GM12801 (cell line): ENCODE measurements around the gene RNASE9.
A peak's percentile ranks its signal among the peaks of the same experiment; 100 is the strongest.

ENCODE experiments used
- TF ChIP-seq, protein P1 (sequence below): IDR thresholded peaks from one replicate; pipeline ENCODE4 v1.5.1; 2011; ENCODE audit warnings: control low read depth; ENCODE audit not compliant: insufficient read length; ENCODE audit errors: extremely low read depth

Gene RNASE9

DNA sequence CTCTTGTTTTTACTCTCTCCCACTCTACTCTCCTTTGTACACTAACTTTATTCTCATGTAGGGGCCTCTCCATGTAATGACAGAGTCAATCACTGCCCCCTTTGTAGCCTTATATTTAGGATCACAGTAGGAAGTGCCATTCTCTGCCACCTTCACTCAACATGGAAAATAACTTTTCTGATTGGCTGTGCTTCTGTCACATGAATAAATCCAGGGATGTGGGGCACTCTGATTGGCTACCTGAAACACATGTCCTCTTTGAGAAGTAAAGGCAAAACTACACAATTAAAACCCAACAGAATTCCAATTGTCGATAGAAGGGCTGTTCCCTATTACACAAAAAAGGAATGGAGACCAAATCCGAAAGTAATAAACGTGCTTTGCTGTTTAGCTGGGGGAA lies at the start of gene RNASE9:
Gene RNASE9 (minus strand): TSS at position 87 of the 400 bp plus-strand sequence.
- TF ChIP-seq, protein P1, sequence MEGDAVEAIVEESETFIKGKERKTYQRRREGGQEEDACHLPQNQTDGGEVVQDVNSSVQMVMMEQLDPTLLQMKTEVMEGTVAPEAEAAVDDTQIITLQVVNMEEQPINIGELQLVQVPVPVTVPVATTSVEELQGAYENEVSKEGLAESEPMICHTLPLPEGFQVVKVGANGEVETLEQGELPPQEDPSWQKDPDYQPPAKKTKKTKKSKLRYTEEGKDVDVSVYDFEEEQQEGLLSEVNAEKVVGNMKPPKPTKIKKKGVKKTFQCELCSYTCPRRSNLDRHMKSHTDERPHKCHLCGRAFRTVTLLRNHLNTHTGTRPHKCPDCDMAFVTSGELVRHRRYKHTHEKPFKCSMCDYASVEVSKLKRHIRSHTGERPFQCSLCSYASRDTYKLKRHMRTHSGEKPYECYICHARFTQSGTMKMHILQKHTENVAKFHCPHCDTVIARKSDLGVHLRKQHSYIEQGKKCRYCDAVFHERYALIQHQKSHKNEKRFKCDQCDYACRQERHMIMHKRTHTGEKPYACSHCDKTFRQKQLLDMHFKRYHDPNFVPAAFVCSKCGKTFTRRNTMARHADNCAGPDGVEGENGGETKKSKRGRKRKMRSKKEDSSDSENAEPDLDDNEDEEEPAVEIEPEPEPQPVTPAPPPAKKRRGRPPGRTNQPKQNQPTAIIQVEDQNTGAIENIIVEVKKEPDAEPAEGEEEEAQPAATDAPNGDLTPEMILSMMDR, result no peak

DNA sequence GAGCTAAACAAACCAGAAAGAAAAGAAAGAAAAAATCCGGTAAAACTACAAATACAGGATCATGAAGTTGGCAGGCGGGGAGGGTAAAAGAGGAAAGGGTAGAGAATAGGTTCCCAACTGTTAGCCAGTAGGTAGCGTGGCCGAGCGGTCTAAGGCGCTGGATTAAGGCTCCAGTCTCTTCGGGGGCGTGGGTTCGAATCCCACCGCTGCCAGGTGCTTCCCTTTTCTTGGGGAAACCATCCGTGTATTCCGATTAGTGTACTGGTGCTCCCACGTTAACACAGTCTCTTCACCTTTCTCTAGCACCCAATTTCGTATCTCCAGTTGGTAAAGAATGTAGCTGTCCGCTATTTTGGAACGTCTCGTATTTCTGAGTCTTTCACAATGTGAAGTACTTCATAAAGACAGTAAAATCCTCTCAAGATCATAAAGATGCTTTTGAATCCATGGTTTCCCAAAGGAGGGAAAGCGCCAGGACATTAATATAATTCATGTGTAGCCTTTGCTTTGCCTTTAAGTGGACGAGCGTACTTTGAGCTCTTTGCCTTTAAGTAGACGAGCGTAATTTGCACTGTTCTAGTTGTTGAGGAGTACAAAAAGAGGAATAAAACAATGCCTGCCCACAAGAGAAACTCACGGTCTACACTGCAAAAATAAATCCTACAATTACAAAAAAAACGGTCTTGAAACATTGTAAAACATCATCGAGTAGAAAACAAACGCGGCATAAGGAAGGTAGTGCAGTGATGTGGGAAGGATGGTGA lies 49.3 kb upstream of the RNASE9 start:
- TF ChIP-seq, protein P1, result no peak

DNA sequence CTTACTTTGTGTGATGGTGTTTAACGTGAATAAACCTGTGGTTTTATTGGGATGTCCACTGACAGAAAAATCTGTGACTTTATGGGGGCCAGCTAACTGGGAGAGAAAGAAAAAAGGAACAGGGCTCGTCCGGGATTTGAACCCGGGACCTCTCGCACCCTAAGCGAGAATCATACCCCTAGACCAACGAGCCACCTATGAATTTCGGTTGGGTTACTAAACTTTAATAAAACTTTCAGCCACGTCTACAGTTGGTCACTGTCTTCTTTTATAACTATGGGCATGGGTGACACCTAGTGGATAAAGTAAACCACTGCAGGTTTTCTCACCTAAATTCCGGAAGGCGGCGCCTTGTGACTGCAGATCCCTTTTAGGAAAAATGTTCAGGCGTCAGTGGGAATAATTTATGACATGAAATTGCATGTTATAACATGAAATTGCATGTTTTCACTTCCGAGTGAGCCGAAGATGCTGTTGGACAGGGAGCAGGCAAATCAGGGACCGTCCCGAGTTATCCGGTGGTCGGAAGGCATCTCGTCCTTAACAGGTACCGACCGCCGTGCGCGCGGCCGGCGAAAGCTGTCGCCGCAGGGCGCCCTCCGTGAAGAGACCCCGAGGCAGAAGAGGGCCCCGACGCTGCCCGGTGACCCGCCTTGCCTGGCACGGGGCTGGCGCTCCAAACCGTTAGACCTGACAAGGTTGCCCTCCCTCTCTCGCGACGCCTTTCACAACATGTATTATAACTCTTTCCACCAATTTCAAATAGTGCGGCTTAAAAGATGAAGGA lies 48.6 kb upstream of the RNASE9 start:
- TF ChIP-seq, protein P1, result peak; percentile 17

DNA sequence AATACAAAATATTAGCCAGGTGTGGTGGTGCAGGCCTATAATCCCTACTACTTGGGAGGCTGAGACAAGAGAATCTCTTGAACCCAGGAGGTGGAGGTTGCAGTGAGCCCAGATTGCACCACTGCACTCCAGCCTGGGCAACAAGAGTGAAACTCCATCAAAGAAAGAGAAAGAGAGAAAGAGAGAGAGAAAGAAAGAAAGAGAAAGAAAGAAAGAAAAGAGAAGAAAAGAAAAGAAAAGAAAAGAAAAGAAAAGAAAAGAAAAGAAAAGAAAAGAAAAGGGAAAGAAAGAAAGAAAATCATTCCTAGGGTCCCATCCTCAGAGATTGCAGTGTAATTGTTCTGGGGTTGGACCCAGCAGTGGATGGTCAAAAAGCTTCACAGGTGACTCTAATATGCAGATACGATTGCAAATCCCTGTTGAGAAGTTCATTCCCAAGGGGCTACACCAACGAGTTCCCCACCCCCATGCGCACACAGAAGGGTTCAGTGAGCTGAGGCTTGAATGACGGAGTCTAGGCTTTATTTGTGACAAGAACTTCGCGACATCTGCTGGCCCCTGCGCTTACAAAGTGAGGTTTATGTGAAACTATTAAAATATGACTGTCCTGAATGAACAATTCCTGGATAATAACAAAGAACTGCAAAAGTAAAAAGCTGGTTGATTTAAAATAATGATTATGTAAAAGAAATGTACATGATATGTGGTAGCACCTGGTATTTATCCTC lies 47.7 kb upstream of the RNASE9 start:
- TF ChIP-seq, protein P1, result no peak

DNA sequence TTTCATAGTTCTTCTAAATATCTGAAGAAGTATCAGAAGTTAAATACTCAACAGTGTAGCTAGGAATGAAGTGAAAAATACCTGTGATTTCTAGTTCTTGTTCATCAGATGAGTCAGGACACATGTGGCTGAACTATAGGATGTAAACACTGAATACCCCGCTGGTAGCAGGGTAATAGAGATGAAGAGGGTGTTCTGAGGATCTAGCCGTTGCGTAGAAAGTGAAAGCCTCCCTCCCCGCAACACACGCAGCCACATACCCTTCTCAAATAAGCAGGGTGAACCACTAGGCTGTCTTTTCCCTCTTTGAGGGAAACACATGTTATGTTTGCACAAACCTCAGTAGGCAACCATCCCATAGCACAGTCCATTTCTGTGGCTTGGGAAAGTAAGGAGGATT lies 46.8 kb upstream of the RNASE9 start:
- TF ChIP-seq, protein P1, result no peak

DNA sequence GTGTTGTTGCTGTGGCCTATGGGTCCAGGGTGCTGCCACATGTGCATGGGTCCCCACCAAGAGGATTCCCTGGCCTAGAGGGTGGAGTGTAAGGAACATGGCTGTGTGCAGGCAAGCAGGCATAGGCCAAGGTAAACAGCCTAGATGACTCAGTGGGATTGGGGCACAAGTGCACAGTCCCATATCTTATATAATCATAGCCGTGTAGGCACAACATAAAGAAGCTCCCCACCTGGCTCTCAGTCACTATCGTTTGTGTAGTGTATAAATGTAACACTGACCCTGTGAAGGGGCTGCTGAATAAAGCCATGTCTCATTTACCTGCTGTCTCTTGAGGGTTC lies 46.0 kb upstream of the RNASE9 start:
- TF ChIP-seq, protein P1, result no peak
